MM.1S (cell line): ENCODE data around the gene ABCB6.

Experiments used
- CTCF ChIP-seq: fragments of 300-600 bp; sonication (generic); IDR thresholded peaks from 2 replicates; pipeline ENCODE4 v1.5.1; 2016; ENCODE audit warnings: antibody characterized with exemption, low read length, mixed read lengths
- EZH2 ChIP-seq: fragments of 300-600 bp; sonication (generic); optimal IDR thresholded peaks from 2 replicates; pipeline ENCODE3; 2017; ENCODE audit warnings: low read depth, mild to moderate bottlenecking, antibody characterized with exemption, low read length, mixed read lengths
- EZH2phosphoT487 ChIP-seq: fragments of 300-600 bp; sonication (generic); IDR thresholded peaks from 2 replicates; pipeline ENCODE4 v1.6.1; 2018; ENCODE audit warnings: antibody characterized with exemption, low read length

- TF ChIP-seq EZH2 (no peak), CTCF (no peak), EZH2phosphoT487 (no peak)
Observed at GRCh38 chr2:219213026-219213415, 5.7 kb downstream of the ABCB6 start.
